ENCODE data around the gene PVALEF.
"Not testable (repeated sequence)": the region's sequence is repeated elsewhere in the genome, so short reads cannot be mapped to it uniquely, and the experiment has no call there.

The PVALEF gene

DNA sequence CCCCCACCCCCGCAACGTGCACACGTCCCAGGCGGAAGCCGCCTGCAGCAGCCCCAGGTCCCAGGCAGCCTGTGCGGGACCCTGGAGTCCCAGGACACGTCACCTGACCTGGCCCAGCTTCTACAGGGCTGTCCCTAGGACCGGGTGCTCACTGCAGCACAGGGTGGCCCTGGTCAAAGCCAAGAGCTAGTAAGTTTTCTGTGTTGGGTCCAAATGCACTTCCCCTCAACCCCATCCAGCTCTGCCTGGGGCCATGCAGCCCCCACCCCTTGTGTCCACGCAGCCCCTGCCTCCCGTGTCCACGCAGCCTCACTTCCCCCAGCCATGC is 22.1 kb upstream of the PVALEF start:
- no peak for FAIRE-seq
- DNase-seq (ENCODE audit: insufficient read length, low spot score), result no peak

DNA sequence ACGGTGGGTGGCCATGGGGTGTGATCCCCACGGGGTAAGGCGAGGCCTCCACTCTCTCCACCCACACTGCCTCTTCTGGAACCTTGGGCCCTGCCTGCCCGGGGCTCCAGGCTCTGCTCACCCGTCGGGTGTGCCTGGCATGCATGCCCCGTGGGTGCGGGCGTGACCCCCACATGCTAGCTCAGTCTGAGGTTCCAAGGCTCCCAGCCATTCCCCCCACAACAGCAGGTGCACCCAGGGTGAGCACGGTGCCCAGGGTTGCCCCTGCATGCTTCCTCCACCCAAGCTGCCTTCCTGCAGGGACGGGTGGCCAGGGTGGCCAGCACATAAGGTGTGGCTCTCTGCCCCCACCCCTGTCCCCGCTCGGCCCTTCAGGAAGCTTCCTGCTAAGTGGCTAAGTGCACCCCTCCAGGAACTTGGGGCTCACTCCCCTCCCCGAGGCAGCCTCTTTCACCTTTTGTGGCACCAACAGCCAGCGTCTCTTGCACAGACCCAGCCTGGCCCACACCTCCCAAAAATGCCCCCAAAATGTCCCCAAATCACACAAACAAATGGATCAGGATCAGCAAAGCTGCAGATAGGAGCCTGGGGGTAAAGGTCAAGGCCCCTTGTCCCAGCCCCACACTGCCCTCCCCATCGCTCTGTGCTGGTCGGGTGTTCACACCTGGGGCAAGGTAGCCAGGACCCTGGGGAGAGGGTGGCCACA is 21.4 kb upstream of the PVALEF start:
- FAIRE-seq, result no peak
- no peak for DNase-seq (ENCODE audit: insufficient read length, low spot score)

DNA sequence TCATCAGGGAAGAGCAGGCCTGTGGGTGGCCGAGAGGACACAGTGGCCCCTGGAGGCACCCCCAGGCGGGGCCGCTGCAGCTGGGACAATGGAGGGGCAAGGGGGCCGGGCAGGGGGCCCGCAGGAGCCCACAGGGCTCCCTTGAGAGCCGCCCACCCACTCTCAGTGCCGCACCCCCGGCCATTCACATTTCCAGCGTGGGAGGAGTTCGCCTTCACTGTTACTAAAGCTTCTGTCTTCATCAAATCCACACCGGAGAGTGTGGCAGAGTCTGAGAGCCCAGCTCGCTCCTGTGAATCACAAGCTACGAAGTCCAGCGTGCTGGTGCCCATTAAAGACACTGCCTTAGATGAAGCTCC is 20.9 kb upstream of the PVALEF start:
- DNase-seq (ENCODE audit: insufficient read length, low spot score), result no peak
- FAIRE-seq, result no peak

DNA sequence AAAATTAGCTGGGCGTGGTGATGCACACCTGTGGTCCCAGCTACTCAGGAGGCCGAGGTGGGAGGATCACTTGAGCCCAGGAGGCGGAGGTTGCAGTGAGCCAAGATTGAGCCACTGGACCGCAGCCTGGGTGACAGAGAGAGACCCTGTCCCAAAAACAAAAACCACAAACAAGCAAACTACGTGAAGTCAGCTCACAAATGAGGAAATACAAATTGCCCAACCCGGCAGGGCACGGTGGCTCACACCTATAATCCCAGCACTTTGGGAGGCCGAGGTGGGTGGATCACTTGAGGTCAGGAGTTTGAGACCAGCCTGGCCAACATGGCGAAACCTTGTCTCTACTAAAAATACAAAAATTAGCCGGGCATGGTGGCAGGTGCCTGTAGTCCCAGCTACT is 19.1 kb upstream of the PVALEF start:
- FAIRE-seq; DNase-seq (ENCODE audit: insufficient read length, low spot score): not testable (repeated sequence)

DNA sequence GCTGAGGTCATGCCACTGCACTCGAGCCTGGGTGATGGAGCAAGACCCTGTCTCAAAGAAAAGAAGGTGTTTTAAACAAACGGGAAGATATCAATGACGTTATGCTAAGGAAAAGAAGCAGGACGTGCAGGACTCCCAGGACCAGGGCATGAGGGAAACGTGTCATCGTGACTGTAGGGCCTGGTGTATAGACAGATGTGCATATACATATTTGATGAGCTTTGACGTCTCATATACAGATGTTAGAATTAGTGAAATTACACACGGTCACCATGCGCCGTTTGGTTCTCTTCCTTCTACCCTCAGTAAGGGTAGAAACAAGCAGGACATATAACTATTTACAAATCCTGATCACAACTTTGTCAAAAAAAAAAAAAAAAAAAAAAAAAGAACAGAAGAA is 17.6 kb upstream of the PVALEF start:
- DNase-seq (ENCODE audit: insufficient read length, low spot score) (no peak), FAIRE-seq (no peak)

DNA sequence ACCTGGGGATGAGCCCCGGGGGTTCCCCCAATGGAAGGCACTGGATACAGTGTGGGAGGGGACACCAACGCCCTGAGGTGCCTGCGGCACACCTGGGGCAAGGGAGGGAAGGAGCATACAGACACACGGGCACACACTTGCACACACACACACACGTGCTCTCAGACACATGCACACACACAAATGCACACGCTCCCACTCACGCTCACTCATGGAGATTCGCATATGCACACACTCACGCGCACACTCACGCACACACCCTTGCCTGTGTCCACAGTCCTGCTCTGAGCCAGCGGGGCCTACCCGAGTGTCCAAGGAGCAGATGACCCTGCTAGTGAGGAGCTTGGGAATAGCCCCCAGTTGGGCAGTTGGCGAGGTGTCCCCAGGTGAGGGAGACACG is 16.7 kb upstream of the PVALEF start:
- DNase-seq (ENCODE audit: insufficient read length, low spot score), result no peak
- peak; percentile 23 for FAIRE-seq

DNA sequence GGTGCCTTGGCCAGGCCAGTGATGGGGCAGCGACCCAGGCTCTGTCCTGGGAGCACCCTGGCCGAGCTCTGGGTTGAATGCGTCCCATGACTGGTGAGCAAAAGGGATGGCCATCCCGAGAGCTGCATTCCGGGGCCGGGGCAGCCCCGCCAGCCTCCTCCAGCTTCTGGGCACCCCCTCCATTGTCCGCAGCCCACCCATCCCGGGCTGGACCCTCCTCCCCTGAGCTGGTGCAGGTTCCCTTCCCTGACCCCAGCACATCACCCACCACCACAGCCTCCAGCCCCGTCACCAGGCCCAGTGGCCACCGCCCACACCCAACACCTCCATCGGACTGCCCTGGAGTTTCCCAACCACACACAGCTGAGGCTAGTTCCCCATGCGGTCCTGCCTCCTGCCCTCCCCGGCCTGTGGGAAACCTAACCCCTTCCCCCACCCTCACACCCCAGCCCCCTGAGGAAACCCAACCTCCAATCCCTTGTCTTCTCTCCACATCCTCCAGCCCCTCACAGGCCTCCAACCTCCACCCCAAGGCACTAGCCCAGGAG is 16.2 kb upstream of the PVALEF start:
- DNase-seq (ENCODE audit: insufficient read length, low spot score) (no peak), FAIRE-seq (no peak)

DNA sequence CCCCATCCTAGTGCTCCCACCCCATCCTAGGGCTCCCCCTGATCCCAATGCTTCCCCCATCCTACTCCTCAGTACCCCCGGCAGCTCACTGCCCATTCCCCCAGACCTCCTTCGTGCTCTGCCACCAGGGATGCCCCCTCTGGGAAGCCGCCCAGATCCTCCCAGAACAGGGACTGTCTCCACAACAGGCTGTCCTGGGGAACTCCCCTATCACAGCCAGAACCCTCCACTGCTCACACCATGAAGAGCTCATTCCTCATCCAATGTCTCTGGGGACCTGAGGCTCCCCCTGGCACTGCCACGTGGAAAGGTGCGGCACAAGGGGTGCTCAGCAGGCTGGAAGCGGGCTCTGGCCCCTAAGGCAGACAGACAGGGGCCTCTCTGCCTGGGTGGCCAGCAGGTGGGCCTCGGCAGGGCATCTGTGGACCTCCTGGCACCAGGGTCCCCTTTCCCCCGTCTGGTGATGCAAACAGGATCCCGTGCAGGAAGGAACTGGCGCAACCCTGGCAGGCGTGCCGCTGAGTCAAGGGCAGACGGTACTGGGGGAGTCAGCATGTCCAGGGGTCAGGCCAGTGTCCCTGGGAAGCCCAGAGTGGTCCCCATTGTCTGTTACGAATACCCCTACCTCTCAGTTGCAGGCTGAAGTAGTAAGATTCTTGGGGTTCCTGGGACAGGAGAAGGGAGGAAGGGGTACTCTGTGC is 14.8 kb upstream of the PVALEF start:
- FAIRE-seq (no peak), DNase-seq (ENCODE audit: insufficient read length, low spot score) (no peak)

DNA sequence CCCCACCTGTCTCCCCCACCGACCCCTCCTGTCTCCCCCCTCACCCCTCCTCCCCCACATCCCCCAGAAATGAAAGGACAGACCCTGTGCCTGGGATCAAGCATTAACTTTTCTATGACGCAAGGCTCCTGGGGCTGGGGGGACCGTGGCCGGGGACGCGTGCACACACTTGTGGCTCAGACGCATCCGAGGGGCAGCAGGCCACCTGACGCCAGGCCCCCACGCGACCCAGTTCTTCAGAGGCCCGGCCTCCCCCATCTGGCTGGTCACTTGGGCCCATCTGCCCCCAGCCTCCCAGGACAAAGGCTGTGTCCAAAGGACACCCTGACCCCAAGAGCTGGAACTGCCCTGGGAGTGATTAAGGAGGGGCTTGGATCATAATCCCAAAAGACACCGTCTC is 14.0 kb upstream of the PVALEF start:
- DNase-seq (ENCODE audit: insufficient read length, low spot score), result no peak
- FAIRE-seq, result no peak

DNA sequence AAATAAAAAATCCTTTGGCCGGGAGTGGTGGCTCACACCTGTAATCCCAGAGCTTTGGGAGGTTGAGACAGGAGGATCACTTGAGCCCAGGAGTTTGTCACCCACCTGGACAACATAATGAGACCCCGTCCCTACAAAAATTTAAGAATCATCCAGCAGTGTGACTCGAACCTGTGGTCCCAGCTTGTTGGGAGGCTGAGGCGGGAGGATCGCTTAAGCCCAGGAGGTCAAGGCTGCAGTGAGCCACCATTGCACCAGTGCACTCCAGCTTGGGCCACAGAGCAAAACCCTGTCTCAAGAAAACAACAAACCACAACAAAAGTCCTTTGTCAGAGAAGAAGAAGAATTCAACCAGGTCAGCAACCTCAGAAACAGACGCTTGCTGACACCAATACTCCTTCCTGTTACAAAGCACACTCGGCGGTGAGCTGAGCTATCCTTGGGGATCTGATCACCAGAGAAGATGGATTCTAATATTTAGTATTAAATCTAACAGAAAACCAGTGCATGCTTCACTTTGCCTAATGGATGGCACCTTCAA is 12.9 kb upstream of the PVALEF start:
- no peak for DNase-seq (ENCODE audit: insufficient read length, low spot score)
- no peak for FAIRE-seq

DNA sequence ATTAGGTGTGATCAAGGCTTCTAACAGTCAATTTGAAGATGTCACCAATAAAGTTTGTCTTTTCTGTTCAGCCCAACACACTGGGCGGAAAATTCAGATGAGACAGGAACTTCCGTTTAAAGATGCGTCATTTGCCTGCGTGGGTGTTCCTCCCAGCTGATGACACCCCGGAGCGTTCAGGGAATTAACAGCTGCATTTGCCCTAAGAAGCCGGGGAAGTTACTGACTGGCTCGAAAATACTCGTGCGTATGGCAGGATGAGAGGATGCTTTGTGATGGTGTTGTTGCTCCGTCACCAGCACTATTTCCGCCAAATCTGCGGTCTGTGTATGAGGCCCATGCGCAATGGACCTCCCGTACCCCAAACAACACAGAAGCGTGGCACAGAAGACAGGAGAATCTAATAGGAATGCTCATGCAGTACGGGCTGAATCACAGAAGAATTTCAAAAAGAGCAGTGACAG is 11.9 kb upstream of the PVALEF start:
- FAIRE-seq (no peak), DNase-seq (ENCODE audit: insufficient read length, low spot score) (no peak)

DNA sequence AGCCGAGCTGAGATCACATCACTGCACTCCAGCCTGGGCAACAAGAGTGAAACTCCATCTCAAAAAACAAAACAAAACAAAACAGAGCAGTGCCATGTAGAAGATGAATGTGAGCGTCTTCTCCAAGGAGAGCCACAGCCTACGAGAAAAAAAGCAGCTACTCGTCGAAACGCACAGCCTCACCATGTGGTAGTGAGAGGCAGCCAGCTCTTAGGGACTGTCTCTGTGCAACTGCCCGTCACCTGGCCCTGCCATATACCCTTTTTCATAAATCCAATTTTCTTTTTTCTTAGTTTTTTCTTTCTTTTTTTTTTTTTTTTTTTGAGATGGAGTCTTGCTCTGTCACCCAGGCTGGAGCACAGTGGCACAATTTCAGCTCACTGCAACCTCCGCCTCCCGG is 11.3 kb upstream of the PVALEF start:
- FAIRE-seq; DNase-seq (ENCODE audit: insufficient read length, low spot score): not testable (repeated sequence)

DNA sequence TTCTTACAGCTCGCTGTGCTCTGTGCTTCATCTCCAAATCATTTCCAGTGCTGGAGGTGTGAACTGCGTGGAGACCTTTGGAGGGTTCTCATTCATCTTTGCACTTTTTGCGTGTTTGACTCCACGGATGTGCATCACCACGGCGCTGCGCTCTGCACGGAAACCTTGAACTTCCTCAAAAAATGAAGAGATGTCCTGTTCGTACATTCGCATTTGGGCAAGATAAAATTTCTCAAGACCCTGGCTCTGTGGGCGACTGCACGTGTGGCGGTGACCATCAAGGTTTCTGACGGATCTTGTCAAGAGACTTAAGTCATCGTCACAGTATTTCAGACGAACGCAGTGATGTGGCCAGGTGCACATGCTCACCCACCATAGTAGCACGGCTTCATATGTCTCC is 10.3 kb upstream of the PVALEF start:
- FAIRE-seq (no peak), DNase-seq (ENCODE audit: insufficient read length, low spot score) (no peak)

DNA sequence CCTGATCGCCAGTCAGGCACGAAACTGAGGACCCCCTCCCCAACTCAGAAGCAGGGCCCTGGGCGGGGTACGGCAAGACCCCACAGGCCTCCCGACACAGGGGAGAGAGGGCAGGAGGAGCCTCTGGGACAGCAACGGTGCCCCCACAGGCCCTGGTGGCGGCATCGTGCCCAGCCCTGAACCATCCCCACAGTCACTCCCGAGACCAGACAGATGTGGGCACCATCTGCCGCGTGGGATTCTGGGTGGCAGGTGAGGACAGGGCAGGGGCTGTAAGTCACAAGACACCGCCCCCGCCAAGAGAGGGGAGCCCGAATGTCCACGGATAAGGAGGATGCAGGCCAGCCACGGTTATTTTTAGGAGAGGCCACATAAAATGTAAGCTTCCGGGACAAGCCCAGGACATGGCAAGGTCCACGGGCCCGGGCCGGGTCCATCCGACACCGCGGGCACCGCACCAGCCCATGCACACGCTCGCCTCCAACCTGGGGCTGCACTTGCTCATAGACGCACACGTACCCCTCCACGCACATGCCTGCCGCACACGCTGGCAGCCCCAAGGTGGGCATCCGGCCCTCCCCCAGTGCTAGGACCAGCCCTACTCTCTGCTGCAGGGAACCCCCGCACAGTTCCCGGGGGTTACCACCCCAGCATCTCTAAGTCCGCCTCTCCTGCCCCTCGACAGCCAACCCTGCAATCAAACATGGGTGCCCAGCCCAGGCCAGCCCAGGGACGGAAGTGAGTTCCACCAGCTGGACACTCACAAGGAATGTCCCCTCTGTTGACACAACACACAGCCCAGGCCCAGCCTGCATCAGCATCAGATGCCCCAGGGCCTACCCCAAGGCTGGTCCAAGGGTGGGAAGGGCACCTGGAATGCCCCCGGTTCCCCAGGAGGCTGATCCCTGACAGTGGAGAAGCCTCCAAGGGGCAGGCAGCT is 8.2 kb upstream of the PVALEF start:
- FAIRE-seq (no peak), DNase-seq (ENCODE audit: insufficient read length, low spot score) (no peak)

DNA sequence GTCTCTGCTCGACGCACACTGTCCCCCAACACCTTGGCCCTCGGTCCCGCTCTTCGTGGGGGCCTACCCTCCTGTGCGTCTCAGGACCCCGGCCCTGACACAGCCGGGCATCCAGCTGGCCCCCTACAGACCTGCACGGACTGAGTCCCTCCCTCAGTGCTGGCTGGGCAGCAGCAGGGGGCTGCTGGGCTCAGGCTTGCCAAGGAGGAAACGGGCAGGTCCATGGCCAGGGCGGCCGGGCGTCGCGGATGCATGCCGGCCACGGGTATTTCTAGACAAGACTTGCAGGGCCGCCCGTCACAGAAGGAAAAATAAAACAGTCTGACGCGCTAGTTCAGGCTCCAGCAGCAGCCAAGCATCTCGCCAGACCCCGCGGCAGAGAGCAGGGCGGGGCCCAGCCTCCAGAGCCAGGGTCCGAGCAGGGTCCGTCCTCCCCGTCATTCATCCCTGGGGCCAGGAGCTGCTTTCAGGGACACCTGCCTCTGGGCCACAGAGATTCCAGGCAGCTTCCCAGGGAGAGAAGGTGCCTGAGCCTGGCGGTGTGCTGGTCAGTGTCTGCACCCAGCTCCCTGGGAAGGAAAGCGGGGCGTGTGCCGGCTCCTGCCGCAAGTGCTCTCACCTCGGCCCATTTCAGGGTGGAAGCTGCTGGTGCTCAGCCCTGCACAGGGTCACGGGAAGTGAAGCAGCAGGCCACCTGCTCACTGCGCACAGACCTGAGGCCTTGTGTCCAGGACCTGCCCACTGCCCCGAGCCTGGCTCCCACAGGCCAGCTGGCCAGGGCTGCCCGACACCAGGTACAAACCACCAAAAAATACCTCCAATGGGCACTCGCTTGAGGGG is 7.2 kb upstream of the PVALEF start:
- FAIRE-seq (no peak), DNase-seq (ENCODE audit: insufficient read length, low spot score) (no peak)

DNA sequence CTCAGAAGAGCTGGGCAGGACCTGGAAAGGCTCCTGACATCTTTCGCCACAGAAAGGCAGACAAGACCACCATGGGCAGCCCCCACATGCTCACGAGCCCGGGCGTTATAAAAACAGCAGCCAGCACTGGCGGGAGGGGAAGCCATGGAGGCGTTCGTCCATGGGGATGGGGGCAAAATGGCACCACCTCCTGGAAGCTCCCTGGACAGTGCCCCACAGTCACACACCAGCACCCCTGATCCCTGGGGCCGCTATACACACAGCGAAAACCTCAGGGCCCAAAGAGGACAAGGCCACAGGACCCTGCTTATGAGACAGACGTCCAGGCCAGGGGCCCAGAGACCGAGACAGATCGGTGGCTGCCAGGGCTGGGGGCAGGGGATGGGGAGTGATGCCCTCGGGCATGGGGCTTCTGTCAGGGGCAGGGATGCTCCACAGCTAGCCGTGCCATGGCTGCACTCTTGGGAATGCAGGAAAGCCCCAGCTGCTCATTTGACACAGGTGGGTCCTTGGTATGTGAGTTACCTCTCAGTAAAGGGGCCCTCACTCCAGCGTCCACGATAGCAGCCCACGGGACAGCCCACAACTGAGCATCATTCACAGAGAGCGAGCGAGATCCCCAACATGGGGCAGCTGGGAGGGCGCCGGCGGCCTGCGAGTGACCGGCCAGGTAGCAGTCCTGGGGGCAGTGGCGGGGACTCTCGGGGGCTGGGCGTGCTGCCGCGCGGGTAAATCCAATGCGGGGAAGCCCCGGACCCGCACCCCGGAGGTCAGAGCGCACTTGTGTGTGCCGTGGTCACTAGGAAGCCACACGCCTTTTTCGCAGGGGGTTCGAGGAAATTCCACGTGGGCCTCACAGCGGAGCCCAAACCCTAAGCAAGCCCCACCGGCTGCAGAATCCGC is 6.4 kb upstream of the PVALEF start:
- no peak for FAIRE-seq
- DNase-seq (ENCODE audit: insufficient read length, low spot score), result no peak

DNA sequence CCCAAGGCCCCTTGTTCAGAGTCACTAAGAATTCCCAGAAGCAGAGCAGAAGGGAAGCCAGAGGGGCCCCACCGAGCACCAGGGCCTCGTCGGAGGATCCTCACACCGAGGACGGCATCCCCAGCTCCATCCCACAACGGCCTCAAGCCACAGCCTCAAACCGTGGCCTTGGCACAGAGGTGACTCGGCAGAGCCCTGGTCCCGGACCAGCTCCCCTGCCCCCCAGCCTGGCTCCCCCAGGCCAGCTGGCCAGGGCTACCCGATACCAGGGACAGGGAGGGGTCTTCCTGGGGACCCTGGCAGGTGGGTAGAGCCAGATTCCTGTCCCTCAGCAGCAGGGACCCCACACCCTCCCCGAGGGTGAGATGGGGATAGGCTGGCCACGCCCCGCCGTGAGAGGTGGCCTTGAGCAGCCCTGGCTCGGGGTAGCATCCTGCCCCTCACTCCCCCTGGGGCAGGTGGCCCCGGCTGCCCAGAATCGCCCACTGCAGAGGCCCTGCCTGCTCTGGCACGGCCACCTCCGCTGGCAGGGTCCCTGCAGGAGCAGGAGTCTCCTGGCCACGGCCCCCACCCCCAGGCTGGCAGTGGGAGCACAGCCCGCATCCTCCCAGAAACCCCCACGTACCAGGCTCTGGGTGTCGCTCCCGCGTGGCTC is 5.6 kb upstream of the PVALEF start:
- DNase-seq (ENCODE audit: insufficient read length, low spot score) (no peak), FAIRE-seq (no peak)

DNA sequence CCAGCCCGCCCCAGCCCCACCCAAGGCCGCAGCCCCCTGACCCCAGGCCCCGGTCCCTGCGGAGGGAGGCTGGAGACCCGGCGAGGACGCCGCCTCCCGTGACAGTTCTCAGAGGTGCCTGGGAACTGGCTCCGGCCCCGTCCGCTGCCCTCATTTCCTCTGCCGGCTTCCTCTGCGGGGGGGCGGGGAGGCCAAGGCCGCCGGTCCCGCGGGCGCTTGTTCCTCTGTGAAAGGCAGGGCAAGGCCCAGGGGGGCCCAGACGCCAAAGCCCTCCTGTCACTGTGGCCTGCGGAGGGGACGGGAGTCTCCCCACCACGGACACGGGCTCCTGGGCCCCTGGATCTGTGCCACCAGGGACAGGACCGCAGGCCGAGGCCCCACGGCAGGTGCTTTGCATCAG is 5.0 kb upstream of the PVALEF start:
- DNase-seq (ENCODE audit: insufficient read length, low spot score), result no peak
- no peak for FAIRE-seq
